KMS-11 (cell line): ENCODE measurements around the gene CTDNEP1.

ENCODE experiments used
- H2AFZ ChIP-seq: fragments of 200-600 bp; sonication (generic); 2 replicates; pipeline ENCODE4 v1.6.1; 2016; ENCODE audit warnings: antibody characterized with exemption, mixed run types, low read depth
- H3K27ac ChIP-seq: fragments of 200-600 bp; sonication (generic); 2 replicates; pipeline ENCODE4 v1.6.1; 2016; ENCODE audit warnings: mild to moderate bottlenecking, mixed run types
- H3K27me3 ChIP-seq: fragments of 200-600 bp; sonication (generic); 2 replicates; pipeline ENCODE4 v1.6.1; 2017; ENCODE audit warnings: mild to moderate bottlenecking, low read depth, mixed run types, moderate library complexity; ENCODE audit not compliant: insufficient read depth
- H3K36me3 ChIP-seq: fragments of 200-600 bp; sonication (generic); 2 replicates; pipeline ENCODE4 v1.6.1; 2017; ENCODE audit warnings: mild to moderate bottlenecking, mixed run types; ENCODE audit not compliant: insufficient read depth
- H3K4me1 ChIP-seq: fragments of 200-600 bp; sonication (generic); 2 replicates; pipeline ENCODE4 v1.6.1; 2016; ENCODE audit warnings: mild to moderate bottlenecking, low read depth, mixed run types; ENCODE audit not compliant: poor library complexity, severe bottlenecking
- H3K4me2 ChIP-seq: fragments of 200-600 bp; sonication (generic); 2 replicates; pipeline ENCODE4 v1.7.0; 2016; ENCODE audit warnings: mild to moderate bottlenecking, mixed run types
- H3K4me3 ChIP-seq: fragments of 200-600 bp; sonication (generic); IDR thresholded peaks from 2 replicates; pipeline ENCODE4 v1.6.1; 2017; ENCODE audit warnings: low read depth, low read length, mixed read lengths; ENCODE audit not compliant: insufficient read depth
- H3K79me2 ChIP-seq: fragments of 200-600 bp; sonication (generic); 2 replicates; pipeline ENCODE4 v1.6.1; 2016; ENCODE audit warnings: low read depth, mixed run types; ENCODE audit not compliant: insufficient read depth
- H3K9ac ChIP-seq: fragments of 200-600 bp; sonication (generic); 2 replicates; pipeline ENCODE4 v1.6.1; 2016; ENCODE audit warnings: mild to moderate bottlenecking, mixed run types
- H4K20me1 ChIP-seq: fragments of 200-600 bp; sonication (generic); 2 replicates; pipeline ENCODE4 v1.6.1; 2016; ENCODE audit warnings: mild to moderate bottlenecking, mixed run types; ENCODE audit not compliant: insufficient read depth
- CTCF ChIP-seq: fragments of 200-600 bp; sonication (generic); conservative IDR thresholded peaks from 2 replicates; pipeline ENCODE4 v1.6.1; 2017; ENCODE audit warnings: low read depth, mild to moderate bottlenecking, antibody characterized with exemption, low read length, moderate library complexity, mixed read lengths

Gene CTDNEP1

GRCh38 chr17:7284911-7285310 lies 33.4 kb upstream of the CTDNEP1 start:
- TF ChIP-seq CTCF: no peak
- Histone ChIP-seq H3K27me3 (no peaks in the 10 kb centered on the region), H3K27ac (no peak overlapping the region), H3K4me3 (no peak overlapping the region), H4K20me1 (no peaks in the 10 kb centered on the region), H3K4me1 (no peaks in the 10 kb centered on the region), H3K9ac (no peak overlapping the region), H3K36me3 (no peaks in the 10 kb centered on the region), H3K79me2 (no peaks in the 10 kb centered on the region), H2AFZ (no peak overlapping the region), H3K4me2 (no peak overlapping the region)

GRCh38 chr17:7283471-7284216 lies 32.1 kb upstream of the CTDNEP1 start:
- Histone ChIP-seq H2AFZ (no peak overlapping the region), H3K27ac (no peak overlapping the region), H3K79me2 (no peaks in the 10 kb centered on the region), H3K4me1 (no peaks in the 10 kb centered on the region), H3K4me2 (no peak overlapping the region), H3K36me3 (no peaks in the 10 kb centered on the region), H3K4me3 (no peak overlapping the region), H3K27me3 (no peaks in the 10 kb centered on the region), H3K9ac (no peak overlapping the region), H4K20me1 (no peaks in the 10 kb centered on the region)
- TF ChIP-seq CTCF: no peak

- no peaks in the 10 kb centered on the region for H4K20me1 ChIP-seq
- no peaks in the 10 kb centered on the region for H3K27me3 ChIP-seq
- H2AFZ ChIP-seq: no peak overlapping the region
- no peaks in the 10 kb centered on the region for H3K4me1 ChIP-seq
- no peak overlapping the region for H3K4me2 ChIP-seq
- no peaks in the 10 kb centered on the region for H3K79me2 ChIP-seq
- H3K9ac ChIP-seq: no peak overlapping the region
- H3K27ac ChIP-seq: no peak overlapping the region
- H3K36me3 ChIP-seq: no peaks in the 10 kb centered on the region
- TF ChIP-seq CTCF: no peak
- no peak overlapping the region for H3K4me3 ChIP-seq
These were observed 31.3 kb upstream of the CTDNEP1 start for GRCh38 chr17:7282752-7283321.

GRCh38 chr17:7281953-7282751 lies 30.6 kb upstream of the CTDNEP1 start:
- Histone ChIP-seq H3K9ac (no peak overlapping the region), H3K27ac (no peak overlapping the region), H3K36me3 (no peaks in the 10 kb centered on the region), H3K4me1 (no peaks in the 10 kb centered on the region), H4K20me1 (no peaks in the 10 kb centered on the region), H3K4me2 (no peak overlapping the region), H3K27me3 (no peaks in the 10 kb centered on the region), H2AFZ (no peak overlapping the region), H3K4me3 (no peak overlapping the region), H3K79me2 (no peaks in the 10 kb centered on the region)
- no peak for TF ChIP-seq CTCF
